Endothelial cell of umbilical vein (primary cell): ENCODE data around the gene SLCO3A1. TPM values are rescaled to one million over a fixed set of nuclear protein-coding genes. Genes with fewer than 3 reads are reported as not detected.

Experiments
- BruUV-seq: library from RNA; stranded (reverse); fragments of 400-500 nt; replicated peaks from 2 replicates; lab custom pipeline; 2021; lab: Mats Ljungman, UMichigan
- CTCF ChIA-PET: fragments of 300-600, 350-600 bp; sonication (Branson Sonifier 250); formaldehyde crosslinking; loops from one replicate; lab custom pipeline; 2021; ENCODE audit warnings: antibody characterized with exemption, inconsistent platforms; lab: Charles Lee
- POLR2A ChIA-PET: fragments of 300-600, 350-600 bp; sonication (Branson Sonifier 250); formaldehyde crosslinking; loops from one replicate; lab custom pipeline; 2021; ENCODE audit warnings: antibody characterized with exemption, inconsistent platforms; lab: Charles Lee
- DNase-seq: peaks from one replicate; pipeline ENCODE4 v3.0.0-alpha.2; 2011; ENCODE audit warnings: low read depth, low spot score
- FAIRE-seq: peaks from 2 replicates; lab custom pipeline; 2011; peaks lifted over from hg19 to GRCh38; lab: Jason Lieb, UNC
- H2AFZ ChIP-seq: 2 replicates; pipeline ENCODE4 v1.6.0; 2012; ENCODE audit warnings: low read depth, low read length, control low read depth, inconsistent platforms
- H3K27ac ChIP-seq: 2 replicates; pipeline ENCODE4 v1.5.1; 2011; ENCODE audit warnings: low read depth, mild to moderate bottlenecking, control low read depth, low read length, moderate library complexity; ENCODE audit not compliant: insufficient read depth
- H3K27me3 ChIP-seq, 2 experiments: 2 replicates each; pipeline versions ENCODE4 v1.6.0 to v1.6.1; 2011; ENCODE audit warnings: low read length in 2 of 2, mixed read lengths in 1 of 2; ENCODE audit not compliant: control insufficient read depth in 2 of 2, insufficient read depth in 2 of 2
- H3K36me3 ChIP-seq, 2 experiments: 2 replicates in 1 of 2; 3 replicates in 1 of 2; pipeline ENCODE4 v1.5.1; 2011; ENCODE audit warnings: low read length in 2 of 2, mild to moderate bottlenecking in 1 of 2, moderate library complexity in 1 of 2; ENCODE audit not compliant: control insufficient read depth in 2 of 2, insufficient read depth in 2 of 2; ENCODE audit errors: extremely low read depth in 1 of 2
- H3K4me1 ChIP-seq: 3 replicates; pipeline ENCODE4 v1.5.1; 2011; ENCODE audit warnings: mild to moderate bottlenecking, low read length; ENCODE audit not compliant: control insufficient read depth, insufficient read depth; ENCODE audit errors: extremely low read depth
- H3K4me2 ChIP-seq: 2 replicates; pipeline ENCODE4 v1.6.1; 2011; ENCODE audit warnings: low read length, control low read depth, mixed read lengths; ENCODE audit not compliant: insufficient read depth
- H3K4me3 ChIP-seq, 3 experiments: fragments of 200-600 bp in 1 of 3; sonication (generic), shearing (Covaris generic) in 1 of 3; replicated peaks in 1 of 3; 2 replicates each; pipeline ENCODE4 v1.5.1; 2011 to 2016; ENCODE audit warnings: control low read depth in 3 of 3, low read length in 3 of 3, mild to moderate bottlenecking in 2 of 3, inconsistent platforms in 1 of 3, low read depth in 1 of 3, moderate library complexity in 1 of 3; ENCODE audit not compliant: insufficient read depth in 1 of 3
- H3K79me2 ChIP-seq: 2 replicates; pipeline ENCODE4 v1.6.0; 2012; ENCODE audit warnings: low read length, inconsistent platforms; ENCODE audit not compliant: control insufficient read depth, insufficient read depth
- H3K9ac ChIP-seq: replicated peaks from 2 replicates; pipeline ENCODE3; 2011; ENCODE audit warnings: low read length, control low read depth; ENCODE audit not compliant: insufficient read depth; ENCODE audit errors: extremely low read depth
- H3K9me1 ChIP-seq: replicated peaks from 3 replicates; pipeline ENCODE4 v1.6.0; 2011; ENCODE audit warnings: mild to moderate bottlenecking, low read length; ENCODE audit not compliant: control insufficient read depth, insufficient read depth; ENCODE audit errors: extremely low read depth
- H3K9me3 ChIP-seq: replicated peaks from 2 replicates; pipeline ENCODE4 v1.5.1; 2012; ENCODE audit warnings: low read length, inconsistent platforms; ENCODE audit not compliant: control insufficient read depth, insufficient read depth
- H4K20me1 ChIP-seq: replicated peaks from 2 replicates; pipeline ENCODE3; 2011; ENCODE audit warnings: mild to moderate bottlenecking, low read length; ENCODE audit not compliant: control insufficient read depth, insufficient read depth; ENCODE audit errors: extremely low read depth
- EZH2 ChIP-seq: IDR thresholded peaks from 2 replicates; pipeline ENCODE4 v1.6.1; 2012; ENCODE audit warnings: borderline replicate concordance, low read depth, mild to moderate bottlenecking, moderate library complexity, low read length, inconsistent platforms; ENCODE audit not compliant: severe bottlenecking
- FOS ChIP-seq: IDR thresholded peaks from 2 replicates; pipeline ENCODE4 v1.6.1; 2011; ENCODE audit warnings: mild to moderate bottlenecking, low read length, moderate library complexity, borderline replicate concordance; ENCODE audit not compliant: insufficient read depth
- GATA2 ChIP-seq: IDR thresholded peaks from 2 replicates; pipeline ENCODE4 v1.7.0; 2011; ENCODE audit warnings: low read depth, mild to moderate bottlenecking, moderate library complexity, mixed read lengths, low read length; ENCODE audit not compliant: insufficient read length, insufficient read depth
- JUN ChIP-seq: IDR thresholded peaks from 2 replicates; pipeline ENCODE4 v1.6.1; 2011; ENCODE audit warnings: borderline replicate concordance, low read depth; ENCODE audit not compliant: insufficient read length, insufficient read depth
- MYC ChIP-seq: IDR thresholded peaks from one replicate; pipeline ENCODE4 v1.6.1; 2011; ENCODE audit warnings: mild to moderate bottlenecking, low read depth, low read length
- POLR2A ChIP-seq: IDR thresholded peaks from 2 replicates; pipeline ENCODE4 v1.6.1; 2012; ENCODE audit warnings: low read depth, mild to moderate bottlenecking, control low read depth, low read length
- POLR2AphosphoS5 ChIP-seq: IDR thresholded peaks from 2 replicates; pipeline ENCODE4 v1.6.1; 2012; ENCODE audit warnings: low read depth, mild to moderate bottlenecking, control low read depth, low read length, moderate library complexity; ENCODE audit not compliant: insufficient read depth
- dilution Hi-C: fragments of 300-500 bp; cut with MboI; formaldehyde crosslinking; loops from one replicate; pipeline ENCODE4 v1.15.0; 2019; ENCODE audit warnings: low sequenced_read_pairs; ENCODE audit not compliant: extremely low pct_ligation_motif_present
- intact Hi-C: fragments of 100-400 bp; cut with micrococcal nuclease; formaldehyde crosslinking; loops from one replicate; pipeline ENCODE4 v1.10.0; 2022
- polyA plus RNA-seq, 4 experiments: library from polyadenylated mRNA; depleted of rRNA in 3 of 4; stranded (reverse) in 3 of 4; unstranded in 1 of 4; fragments of >200 nt; gene quantifications; 2 replicates each; pipeline versions ENCODE4 v1.2.1 to v1.2.3, GENCODE V29; 2011 to 2012; ENCODE audit warnings: missing spikeins in 1 of 4
- total RNA-seq: library from RNA; stranded (reverse); gene quantifications from 2 replicates; pipeline ENCODE4 v1.2.3, GENCODE V29; 2021
- TF ChIP-seq, protein P1 (sequence below), 2 donors: IDR thresholded peaks; 1 replicate in 1 of 2; 2 replicates in 1 of 2; pipeline ENCODE4 v1.5.1; 2011; ENCODE audit warnings: low read length in 2 of 2, mild to moderate bottlenecking in 2 of 2, moderate library complexity in 2 of 2, control low read depth in 1 of 2, inconsistent platforms in 1 of 2, low read depth in 1 of 2; ENCODE audit not compliant: insufficient read depth in 1 of 2; ENCODE audit errors: extremely low read depth in 1 of 2
- TF ChIP-seq, protein P2 (sequence below): IDR thresholded peaks from 2 replicates; pipeline ENCODE4 v1.6.1; 2011; ENCODE audit not compliant: insufficient read depth, insufficient read length

The SLCO3A1 gene
- total and polyA plus RNA-seq, 2 donors (not counting 3 experiments of a cell fraction or from before 2014, with no cell fraction given) = 0.88 to 0.92 TPM

DNA sequence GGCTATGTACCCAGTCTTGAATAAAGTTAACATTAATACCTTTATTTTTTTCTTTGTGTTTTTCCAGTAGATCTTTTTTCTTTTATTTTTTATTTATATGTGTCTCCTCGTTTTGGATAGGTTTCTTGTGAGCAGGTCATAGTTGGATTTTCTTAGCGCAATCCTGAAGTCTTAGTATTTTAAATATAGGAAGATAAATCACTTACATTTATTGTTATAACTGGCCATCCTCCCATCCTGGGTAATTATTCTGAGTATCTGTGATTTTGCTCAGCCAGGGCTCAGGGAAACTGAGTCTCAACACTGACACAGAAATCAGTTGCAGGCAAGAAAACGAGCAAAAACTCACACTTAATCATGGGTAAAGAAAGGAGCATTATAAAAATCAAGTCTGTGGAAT, 11.6 kb upstream of the SLCO3A1 start:
- Histone ChIP-seq H3K9me3 (no peaks in the 10 kb centered on the region), H4K20me1 (no peaks in the 10 kb centered on the region), H3K36me3 (no peaks in the 10 kb centered on the region), H3K4me1 (no peaks in the 10 kb centered on the region), H3K27me3 (no peaks in the 10 kb centered on the region), H3K4me3 (no peak overlapping the region), H3K9me1 (no peaks in the 10 kb centered on the region), H3K27ac (no peak overlapping the region), H3K4me2 (no peak overlapping the region), H2AFZ (no peak overlapping the region), H3K9ac (no peak overlapping the region), H3K79me2 (no peaks in the 10 kb centered on the region)
- no TSS peak for BruUV-seq
- DNase-seq = no peak
- POLR2A ChIA-PET = no interaction called here
- intact Hi-C loops (no loop called here), dilution Hi-C loops (no loop called here)
- CTCF ChIA-PET = no interaction called here
- TF ChIP-seq JUN = no peak
- no peak for TF ChIP-seq MYC
- no peak for TF ChIP-seq POLR2AphosphoS5
- TF ChIP-seq, protein P1, sequence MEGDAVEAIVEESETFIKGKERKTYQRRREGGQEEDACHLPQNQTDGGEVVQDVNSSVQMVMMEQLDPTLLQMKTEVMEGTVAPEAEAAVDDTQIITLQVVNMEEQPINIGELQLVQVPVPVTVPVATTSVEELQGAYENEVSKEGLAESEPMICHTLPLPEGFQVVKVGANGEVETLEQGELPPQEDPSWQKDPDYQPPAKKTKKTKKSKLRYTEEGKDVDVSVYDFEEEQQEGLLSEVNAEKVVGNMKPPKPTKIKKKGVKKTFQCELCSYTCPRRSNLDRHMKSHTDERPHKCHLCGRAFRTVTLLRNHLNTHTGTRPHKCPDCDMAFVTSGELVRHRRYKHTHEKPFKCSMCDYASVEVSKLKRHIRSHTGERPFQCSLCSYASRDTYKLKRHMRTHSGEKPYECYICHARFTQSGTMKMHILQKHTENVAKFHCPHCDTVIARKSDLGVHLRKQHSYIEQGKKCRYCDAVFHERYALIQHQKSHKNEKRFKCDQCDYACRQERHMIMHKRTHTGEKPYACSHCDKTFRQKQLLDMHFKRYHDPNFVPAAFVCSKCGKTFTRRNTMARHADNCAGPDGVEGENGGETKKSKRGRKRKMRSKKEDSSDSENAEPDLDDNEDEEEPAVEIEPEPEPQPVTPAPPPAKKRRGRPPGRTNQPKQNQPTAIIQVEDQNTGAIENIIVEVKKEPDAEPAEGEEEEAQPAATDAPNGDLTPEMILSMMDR (IDR thresholded peaks at IDR 0.05; ENCODE audit: extremely low read depth in 1 of 2, insufficient read depth in 1 of 2, low read depth in 1 of 2, low read length in 2 of 2) = no peak
- TF ChIP-seq GATA2 = no peak
- no peak for TF ChIP-seq EZH2
- no peak for TF ChIP-seq FOS
- no peak for TF ChIP-seq POLR2A
- TF ChIP-seq, protein P2, sequence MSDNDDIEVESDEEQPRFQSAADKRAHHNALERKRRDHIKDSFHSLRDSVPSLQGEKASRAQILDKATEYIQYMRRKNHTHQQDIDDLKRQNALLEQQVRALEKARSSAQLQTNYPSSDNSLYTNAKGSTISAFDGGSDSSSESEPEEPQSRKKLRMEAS = no peak
- FAIRE-seq = no peak
